HG02938 (cell line): Measurements from ENCODE around the gene ZNF518B.
"Not testable (repeated sequence)": the region's sequence is repeated elsewhere in the genome, so short reads cannot be mapped to it uniquely, and the experiment has no call there.

ENCODE experiments used
- ATAC-seq: cut with Tn5 transposase; IDR thresholded peaks from one replicate; pipeline ENCODE4 v1.9.1; 2021; ENCODE audit warnings: mild to moderate bottlenecking, moderate library complexity; ENCODE audit not compliant: unreplicated experiment

Gene ZNF518B

DNA sequence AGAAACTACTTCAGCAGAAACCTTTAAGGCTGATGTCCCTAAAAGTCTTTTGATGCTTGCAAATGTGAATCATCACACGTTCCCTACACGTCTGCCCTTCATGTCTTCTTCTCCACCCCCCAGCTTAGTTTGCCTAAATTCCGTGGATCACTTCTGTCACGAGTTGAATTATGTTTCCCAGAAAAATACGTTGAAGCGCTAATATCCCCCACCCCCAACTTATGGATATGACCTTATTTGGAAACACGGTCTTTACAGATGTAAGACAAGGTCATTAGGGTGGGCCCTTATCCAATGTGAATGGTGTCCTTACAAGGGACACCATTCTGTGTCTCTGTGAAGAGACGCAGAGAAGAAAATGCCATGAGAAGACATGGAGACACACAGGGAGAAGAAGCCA, 2.1 kb upstream of the ZNF518B start:
- ATAC-seq = no peak

DNA sequence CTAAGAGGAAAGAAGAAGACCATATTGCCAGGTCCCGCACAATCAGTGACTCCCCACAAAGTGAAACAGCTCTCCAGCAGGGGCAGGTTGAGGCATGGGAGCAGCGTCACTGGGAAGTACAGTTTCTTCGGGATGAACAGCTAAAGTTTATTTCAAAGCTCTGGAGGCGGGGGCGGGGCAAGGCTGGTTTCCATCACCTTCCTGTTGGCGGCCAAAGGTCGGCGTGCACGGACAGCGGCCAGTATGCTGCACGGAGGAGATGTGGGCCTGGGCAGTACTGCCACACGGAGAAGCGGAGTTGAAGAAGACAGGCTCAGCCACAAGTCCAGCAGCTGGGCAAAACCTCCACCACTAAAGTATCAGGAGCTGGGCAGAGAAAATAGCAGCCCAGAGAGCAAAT, 951 bp upstream of the ZNF518B start:
- no peak for ATAC-seq

DNA sequence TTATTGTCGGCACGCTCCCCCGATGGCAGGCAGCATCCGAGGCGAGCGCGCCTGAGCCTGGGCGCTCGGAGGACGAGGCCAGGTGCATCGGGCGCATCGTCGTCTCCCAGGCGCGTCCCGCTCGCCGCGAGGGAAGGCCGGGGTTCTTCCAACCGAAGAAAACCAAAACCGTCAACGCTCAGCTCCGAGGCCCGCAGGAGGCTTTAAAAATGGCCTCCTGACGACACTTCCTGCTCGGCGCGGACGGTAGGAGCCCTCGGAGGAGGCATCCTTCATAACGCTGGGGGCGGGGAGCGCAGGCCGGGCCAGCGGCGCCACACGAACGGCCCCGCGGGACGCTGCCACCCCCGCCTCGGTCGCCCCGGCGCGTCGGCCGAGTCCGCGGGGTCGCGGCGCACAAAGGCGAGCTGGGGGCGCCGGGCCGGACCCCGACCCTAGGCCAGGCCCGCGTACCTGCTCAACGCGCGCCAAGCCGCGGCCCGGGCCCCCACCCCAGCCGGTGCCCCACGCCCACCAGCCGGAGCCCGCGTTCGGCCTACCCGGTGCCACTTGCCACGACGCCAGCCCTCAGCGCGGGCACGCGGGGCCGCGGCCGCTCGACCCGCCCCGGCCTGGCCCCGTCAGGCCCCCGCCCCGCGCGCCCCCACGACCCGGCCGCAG, 501 bp downstream of the ZNF518B start:
- peak; percentile 66 for ATAC-seq

DNA sequence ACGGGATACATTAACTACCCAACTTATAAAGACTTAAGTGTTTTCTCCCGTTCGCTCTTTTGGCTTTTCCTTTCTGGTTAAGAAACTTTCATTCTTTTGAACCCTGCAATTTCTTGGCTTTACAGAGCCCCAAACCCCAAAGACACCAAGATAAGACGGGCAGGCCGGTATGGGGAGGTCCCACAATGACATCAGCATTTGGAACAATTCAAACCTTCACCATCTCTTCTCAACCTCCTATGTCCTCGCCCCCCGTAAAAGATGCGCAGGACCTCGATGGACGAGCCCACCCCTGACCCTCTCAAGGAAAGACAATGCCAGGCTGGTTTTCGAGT, 999 bp downstream of the ZNF518B start:
- peak; percentile 3 for ATAC-seq

DNA sequence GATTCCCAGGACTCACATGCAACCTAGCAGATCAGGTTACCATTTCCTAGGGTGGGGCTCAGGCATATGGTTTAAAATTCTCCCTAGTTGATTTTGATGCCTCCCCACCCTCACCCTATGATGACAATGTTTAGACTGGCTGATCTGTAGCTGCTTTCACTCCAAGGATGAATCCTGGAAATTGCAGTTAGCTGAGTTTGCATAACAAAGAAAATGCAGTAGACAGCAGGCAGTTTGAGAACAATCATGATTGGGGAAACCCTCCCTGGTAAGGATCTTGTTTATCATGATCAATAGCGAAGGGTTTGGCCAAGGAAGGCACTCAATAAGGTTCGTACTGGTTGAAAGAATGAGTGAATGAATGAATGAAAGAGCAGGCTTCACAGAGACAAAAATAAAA, 2.1 kb downstream of the ZNF518B start:
- no peak for ATAC-seq

DNA sequence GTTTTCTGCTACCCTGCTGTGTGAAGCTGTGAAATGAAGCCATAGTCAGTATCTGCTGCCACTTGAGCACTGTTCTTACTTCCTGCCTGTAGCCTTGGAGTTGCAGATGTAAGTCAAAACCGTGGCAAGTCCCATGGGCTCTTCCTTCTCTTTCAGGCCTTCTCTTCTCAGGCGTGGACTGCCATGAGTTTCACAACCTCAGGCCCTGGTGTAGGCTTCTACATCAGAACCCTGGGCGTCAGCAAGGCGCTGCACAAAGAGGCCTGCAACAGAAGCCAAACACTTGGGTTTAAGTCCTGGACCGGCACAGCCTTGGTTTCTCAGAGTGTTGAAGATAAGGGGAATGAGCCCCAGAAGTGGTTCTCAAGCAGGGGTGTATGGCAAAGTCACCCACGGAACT, 2.5 kb downstream of the ZNF518B start:
- no peak for ATAC-seq

DNA sequence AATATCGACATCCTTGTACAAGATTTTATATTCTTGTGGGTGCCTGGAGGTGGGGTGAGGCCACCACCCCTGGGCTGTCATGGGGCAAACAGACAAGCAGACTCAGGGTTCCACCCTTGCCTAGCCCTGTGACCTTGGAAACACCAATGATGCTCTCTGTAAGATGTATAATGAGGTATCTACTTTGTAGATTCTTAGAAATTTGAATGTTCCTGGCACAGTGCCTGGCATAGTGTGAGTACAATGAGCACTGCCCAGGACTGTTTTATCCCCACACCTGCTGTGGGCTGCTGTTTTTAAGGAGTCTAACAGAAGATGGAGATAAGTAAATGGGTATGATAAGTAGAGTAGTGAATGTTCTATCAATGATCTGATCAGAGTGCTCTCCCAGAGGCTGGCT, 3.1 kb downstream of the ZNF518B start:
- ATAC-seq = no peak

DNA sequence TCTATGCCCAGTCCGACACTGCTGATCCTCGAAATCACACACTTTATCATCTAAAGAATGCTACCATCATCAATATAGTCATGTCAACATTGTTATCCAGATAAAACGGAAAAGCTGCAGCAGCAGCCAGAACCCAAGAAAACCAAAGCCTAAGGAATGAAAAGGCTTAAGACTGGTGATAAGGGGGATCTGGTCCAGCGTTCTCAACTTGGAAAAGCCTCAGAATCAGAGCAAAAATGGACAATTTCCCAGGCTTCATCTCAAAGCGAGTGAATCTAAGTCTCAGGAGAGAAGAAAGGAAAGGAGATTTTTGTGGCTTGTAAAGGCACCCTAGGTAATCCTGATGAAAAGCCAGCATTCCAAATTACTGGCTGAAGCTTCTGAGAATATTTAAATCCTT, 8.2 kb downstream of the ZNF518B start:
- ATAC-seq = no peak

DNA sequence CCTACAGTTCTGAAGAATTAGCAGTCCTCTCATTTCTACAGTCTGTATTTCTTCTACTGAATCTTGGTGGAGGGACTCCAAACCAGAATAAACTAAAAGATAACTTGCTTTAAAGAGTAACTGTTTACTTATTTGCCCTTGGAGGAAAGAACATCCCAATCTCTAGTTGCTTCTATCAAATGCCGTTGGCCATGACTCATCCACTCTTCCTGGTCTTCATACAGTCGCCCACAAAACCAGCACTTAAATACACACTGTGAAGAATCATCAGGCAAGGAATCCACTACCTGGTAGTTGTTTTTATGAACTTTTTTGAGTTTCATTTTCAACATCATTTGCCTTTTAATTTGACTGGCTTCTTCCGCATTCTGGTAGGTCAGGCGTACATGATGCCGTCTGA, 14.2 kb downstream of the ZNF518B start:
- ATAC-seq = no peak

DNA sequence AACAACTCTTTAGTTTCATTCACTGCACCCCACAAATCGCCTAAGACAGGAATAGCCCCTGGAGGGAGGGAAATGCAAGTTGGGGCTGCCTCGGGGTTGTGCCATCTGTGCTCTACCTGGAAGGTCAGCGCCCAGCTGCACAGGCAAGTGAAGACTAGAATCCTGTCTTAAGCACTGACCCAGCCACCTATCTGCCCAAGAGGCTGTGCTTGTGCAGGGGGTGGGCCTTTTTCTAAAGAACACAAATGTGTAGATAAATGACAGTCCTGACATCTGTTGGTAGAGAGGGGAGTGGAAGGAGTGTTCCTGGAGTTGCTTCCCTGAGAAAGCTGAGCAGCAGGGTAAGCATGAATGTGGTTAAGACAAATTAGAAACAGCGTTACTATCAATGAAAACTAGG, 15.7 kb downstream of the ZNF518B start:
- no peak for ATAC-seq

DNA sequence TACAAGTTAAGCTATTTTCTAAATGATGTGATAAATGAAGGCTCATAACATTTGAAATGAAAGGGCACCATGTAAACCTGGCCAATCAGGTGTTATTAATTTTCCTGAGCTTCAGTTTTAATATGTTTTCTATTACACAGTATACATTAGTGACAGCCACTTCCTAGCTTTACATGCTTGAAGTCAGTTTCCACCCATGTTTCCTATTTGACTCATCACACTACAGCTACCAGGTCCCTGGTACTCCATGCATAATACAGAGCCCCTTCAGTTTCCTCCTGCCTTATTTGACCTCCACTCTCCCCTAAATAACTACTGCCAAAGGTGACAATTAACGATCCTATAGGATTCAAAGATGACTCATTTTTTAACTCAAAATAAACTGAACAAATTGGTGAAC, 18.3 kb downstream of the ZNF518B start:
- ATAC-seq = no peak

DNA sequence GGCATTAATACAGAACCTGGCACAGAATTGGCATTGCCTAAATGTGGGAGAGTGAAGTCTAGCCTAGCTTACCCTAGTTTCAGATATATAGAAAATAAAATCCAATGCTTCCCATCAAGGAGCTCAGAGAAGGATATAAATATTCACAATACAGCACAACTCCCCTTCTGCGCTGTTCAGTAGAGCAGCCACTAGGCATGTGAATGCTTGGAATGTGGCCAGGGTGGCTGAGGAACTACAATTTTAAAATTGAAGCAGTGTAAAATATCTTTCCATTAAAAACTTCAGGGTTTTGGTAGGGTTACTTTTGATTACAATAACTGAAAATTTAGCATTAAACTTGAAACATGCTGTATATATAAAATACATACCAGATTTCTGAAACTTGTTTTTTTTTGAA, 19.5 kb downstream of the ZNF518B start:
- no peak for ATAC-seq

DNA sequence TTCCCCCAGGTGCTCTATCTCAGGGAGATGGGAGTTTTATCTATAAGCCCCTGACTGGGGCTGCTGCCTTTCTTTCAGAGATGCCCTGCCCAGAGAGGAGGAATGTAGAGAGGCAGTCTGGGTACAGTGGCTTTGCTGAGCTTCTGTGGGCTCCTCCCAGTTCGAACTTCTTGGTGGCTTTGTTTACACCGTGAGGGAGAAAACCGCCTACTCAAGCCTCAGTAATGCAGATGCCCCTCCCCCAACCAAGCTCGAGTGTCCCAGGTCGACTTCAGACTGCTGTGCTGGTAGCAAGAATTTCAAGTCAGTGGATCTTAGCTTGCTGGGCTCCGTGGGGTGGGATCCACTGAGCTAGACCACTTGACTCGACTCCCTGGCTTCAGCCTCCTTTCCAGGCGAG, 29.5 kb downstream of the ZNF518B start:
- ATAC-seq = not testable (repeated sequence)

DNA sequence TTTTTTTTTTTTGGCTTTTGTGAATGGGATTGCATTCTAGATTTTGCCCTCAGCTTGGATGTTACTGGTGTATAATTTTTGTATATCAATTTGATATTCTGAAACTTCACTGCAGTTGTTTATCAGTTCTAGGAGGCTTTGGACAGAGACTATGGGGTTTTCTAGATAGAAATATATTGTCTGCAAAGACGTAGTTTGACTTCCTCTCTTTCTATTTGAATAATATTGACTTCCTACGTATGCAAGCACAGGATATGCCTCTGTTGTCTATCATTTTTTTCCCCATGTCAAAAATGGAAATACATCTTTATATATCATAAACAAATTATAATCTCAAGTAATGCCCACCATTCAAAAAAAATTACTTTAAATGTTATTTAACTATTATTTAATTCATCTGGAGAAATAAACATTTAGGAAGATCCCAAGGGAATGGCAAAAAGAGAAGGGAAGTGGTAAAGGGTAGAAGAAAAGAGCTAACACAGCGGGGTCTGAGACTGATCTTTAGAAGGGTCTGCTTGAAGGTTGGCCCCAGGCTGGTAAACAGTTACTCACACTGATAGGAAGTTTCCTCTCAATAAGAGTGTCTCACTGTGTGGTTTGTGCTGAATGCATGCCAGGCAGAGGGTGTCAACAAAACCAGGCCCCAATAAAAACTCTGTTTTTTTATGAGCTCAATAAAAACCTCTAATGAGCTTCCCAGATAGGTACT, 35.7 kb downstream of the ZNF518B start:
- no peak for ATAC-seq

DNA sequence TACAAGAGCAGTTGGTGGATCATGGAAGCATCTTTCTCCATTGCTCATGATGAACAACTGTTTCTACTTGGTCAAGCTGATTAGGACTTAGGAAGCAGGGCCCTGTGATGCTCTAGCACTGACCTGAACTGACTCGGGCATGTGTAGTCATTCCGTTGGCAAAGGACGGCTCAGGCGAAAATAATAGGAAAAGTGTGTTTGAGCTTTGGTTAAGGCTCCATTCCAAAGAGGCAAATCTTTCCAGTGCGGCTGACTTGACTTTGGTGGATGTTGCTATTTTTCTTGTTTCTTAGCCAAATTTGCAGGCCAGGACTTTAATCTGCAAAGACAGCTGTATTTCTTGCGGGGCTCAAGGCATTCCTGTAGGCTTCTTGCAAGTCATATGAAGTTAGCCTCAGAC, 39.5 kb downstream of the ZNF518B start:
- no peak for ATAC-seq

DNA sequence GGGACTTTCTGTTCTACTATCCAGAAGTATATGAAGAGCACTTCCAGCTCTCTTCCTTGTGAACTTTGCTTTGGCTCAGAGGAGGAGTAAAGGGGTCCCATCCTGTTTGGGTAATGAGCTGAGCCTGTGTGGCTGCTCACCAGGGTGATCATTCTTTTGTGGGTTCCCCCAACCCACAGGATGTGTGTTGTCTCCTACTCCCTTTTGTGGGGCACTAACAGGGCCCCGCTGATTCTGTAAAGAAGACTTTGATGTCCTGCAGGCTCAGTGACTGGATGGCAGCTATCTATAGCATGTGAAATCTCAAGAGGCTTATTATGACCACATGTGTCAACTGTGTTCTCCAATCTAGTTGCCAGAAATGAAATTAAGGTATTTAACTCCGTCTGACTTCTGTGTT, 40.8 kb downstream of the ZNF518B start:
- ATAC-seq = no peak

DNA sequence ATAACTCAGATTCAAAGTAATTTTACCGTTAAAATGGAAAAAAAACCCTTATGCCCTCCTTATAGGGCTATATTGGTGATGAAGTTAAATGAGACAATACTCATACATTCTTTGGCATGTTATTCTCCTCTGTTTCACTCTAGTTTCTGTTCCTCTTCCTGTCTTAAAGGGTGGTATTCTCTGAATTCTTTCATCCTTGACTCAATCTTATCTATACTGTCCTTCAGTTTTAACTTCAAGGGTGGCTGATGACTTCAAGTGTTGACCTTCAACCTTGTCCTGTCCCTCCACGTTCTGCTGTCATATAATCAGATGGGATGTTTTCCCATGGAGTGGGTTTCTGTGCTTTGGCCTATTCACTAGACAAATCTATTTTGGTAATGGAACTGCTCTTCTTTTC, 44.0 kb downstream of the ZNF518B start:
- peak; percentile 86 for ATAC-seq

DNA sequence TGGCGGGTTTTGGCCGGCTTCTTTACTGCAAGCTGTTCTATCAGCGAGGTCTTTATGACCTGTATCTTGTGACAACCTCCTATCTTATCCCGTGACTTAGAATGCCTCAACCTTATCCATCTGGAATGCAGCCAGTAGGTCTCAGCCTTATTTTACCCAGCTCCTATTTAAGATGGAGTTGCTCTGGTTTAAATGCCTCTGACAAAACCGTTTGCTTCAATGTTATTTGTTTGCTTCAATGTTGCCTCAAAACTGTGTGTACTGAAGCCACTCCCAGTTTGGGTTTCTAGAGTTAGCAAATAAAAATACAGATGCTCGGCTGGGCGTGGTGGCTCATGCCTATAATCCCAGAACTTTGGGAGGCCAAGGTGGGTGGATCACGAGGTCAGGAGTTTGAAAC, 51.6 kb downstream of the ZNF518B start:
- ATAC-seq = no peak

DNA sequence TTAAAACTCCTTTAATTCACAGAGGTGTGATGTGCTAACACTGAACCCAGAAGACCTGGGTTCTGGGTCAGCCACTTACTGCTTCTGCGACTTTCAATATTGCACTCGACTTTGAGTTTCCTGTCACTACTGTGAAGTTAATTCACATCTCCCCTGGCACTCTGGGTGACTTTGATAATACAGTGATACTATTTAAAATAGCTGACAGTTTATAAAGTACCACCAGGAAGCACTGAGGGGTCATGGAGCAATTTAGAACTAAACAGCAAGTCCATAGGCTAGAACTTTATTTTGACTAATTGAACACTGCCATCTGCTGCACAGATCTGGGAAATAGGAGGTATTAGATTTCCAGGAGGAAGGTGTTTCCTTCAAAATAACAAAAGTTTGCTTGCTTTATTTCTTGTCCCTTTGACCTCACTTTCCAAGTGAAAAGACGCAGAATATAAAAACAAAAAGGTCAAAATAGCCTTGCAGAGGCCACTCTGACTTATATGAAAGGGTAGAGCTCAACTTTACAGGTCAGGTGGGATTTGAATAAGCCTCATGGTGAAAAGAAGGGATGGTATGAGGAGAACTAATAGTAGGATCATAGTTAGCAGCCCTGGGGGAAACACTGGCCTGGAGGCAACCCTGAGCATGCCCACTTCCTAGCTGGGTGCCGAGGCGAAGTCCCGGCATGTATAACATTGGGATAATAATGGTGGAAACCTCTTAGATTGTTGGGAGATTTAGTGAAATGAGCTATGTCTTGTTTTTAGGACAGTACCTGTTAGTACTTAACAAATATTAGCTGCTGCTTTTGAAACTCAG, 53.4 kb downstream of the ZNF518B start:
- no peak for ATAC-seq

DNA sequence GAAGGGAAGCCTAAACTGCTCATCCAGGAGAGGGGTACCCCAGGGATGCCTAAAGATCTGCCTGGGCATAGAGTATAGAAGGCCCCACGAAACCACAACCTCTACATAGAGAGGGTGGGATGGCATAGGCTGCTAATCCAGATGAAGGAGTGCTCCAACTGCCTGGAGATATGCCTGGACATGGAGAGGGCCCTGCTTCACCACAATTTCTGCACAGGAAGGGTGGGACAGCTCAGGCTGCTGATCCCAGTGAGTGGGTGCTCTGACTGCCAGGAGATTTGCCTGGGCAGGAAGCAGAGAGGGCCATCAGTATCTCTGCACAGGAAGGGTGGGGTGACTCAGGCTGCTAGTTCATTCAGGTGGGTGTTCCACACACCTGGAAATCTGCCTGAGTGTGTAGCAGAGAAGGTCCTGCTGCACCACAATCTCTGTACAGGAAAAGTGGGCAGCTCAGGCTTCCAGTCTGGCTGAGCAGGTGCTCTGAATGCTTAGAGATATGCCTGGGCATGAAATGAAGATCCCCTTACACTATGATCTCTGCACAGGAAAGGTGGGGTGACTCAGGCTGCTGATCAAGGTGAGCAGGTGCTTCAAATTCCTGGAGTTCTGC, 61.1 kb downstream of the ZNF518B start:
- ATAC-seq = no peak
